ENCODE results near the gene ACAD9. TPM values are rescaled to one million over a fixed set of nuclear protein-coding genes. Genes with fewer than 3 reads are reported as not detected.
"Not testable (repeated sequence)": the region's sequence is repeated elsewhere in the genome, so short reads cannot be mapped to it uniquely, and the experiment has no call there.

The ACAD9 gene
- polyA plus RNA-seq, 1 of the 3 experiments (the other 2 are of a cell fraction): 41.9 TPM

- Histone ChIP-seq H3K4me3 (ENCODE audit: low read depth in 2 of 2, low read length in 1 of 2) (no peak overlapping the region), H3K4me1 (ENCODE audit: control insufficient read depth in 1 of 2, insufficient read depth in 2 of 2, low read depth in 1 of 2, low read length in 1 of 2) (peaks cover 0 to 16% of the 10 kb centered on the region in 2 experiments; a peak in 1 of 4 replicates), H3K36me3 (replicated peaks in 1 of 2; ENCODE audit: control insufficient read depth in 1 of 2, insufficient read depth in 2 of 2, low read length in 1 of 2) (no peaks in the 10 kb centered on the region), H4K20me1 (ENCODE audit: insufficient read depth) (no peaks in the 10 kb centered on the region), H3K9ac (no peak overlapping the region), H3K9me3 (no peaks in the 10 kb centered on the region), H3K27ac (ENCODE audit: low read depth in 2 of 2, low read length in 1 of 2) (peak overlapping the region in 1 of 2 experiments; percentile 58; a peak in 2 of 4 replicates), H3K9me2 (no peaks in the 10 kb centered on the region), H3K79me2 (ENCODE audit: insufficient read depth) (no peaks in the 10 kb centered on the region), H3K4me2 (no peak overlapping the region), H2AFZ (ENCODE audit: low read depth) (no peak overlapping the region), H3K27me3 (ENCODE audit: insufficient read depth) (no peaks in the 10 kb centered on the region), H3F3A (replicated peaks; ENCODE audit: insufficient read depth) (no peaks in the 10 kb centered on the region)
- TF ChIP-seq TAF1 (IDR thresholded peaks at IDR 0.05; ENCODE audit: borderline replicate concordance, low read depth, low read length) (no peak), POLR2AphosphoS5 (IDR thresholded peaks at IDR 0.05; ENCODE audit: low read depth, low read length) (no peak), YY1 (IDR thresholded peaks at IDR 0.05; ENCODE audit: low read depth) (no peak), RCOR1 (IDR thresholded peaks at IDR 0.05; ENCODE audit: low read length) (no peak), SMC3 (IDR thresholded peaks at IDR 0.05; ENCODE audit: low read depth, low read length) (no peak)
- CTCF ChIA-PET: interaction anchor here (1.1 to 2.7 kb wide), 4 partner anchors 12 to 247 kb away, joined by 4 to 13 read pairs (median 5); no protein-coding TSS in a partner anchor
- DNase-seq: no peak
- 75% methylated on average over 8 of the region's 11 CpGs for WGBS (ENCODE audit: low lambda C conversion rate)
- POLR2A ChIA-PET: no interaction called here
These were observed 15.0 kb upstream of the ACAD9 start for GRCh38 chr3:128864351-128864811.

DNA sequence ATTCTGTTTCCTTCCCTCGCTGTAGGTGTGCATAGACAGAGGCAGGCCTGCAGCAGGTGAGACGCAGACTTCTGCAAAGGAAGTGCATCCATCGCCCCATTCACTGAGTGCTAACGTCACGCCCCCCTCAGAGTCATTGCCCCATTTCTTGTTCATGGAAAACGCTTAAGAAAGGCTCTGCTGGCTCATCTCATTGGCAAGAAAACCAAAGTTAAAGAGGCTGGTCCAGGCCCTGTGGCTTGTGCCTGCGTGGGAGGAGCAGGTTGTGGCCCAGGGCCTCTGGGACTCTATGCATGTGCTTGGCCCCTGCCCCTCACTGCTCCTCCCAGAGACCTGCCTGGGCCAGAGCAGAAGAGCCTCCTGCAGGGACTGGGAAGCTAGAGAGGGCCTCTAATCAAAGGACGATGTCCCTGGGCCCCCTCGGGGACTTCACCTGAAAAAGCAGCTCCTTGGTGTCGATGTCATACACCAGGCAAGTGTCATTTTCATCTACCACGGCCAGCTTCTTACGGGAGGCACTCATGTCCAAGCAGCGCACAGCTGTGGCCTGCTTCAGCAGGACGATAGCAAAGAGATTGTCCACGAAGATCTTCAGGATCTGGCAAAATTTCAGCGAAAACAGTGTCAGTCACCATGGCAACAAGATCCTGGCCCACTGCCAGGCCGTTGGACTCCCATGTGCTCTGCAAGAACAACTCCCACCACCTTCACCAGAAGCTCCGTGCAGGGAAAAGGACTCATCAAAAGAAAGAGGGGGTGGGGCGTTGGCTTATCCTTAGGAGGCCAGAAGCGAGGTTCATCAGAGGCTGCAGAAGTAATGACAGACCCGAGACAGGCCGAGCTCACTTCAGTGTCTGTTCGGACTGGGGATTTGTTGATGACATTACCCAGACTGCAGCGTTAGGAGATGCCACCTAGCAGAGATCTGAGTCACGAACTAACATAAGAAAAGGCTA is 14.3 kb upstream of the ACAD9 start:
- not testable (repeated sequence) for H3K4me3 ChIP-seq (ENCODE audit: low read depth in 2 of 2, low read length in 1 of 2); H3K9ac ChIP-seq; H3K36me3 ChIP-seq (replicated peaks in 1 of 2; ENCODE audit: control insufficient read depth in 1 of 2, insufficient read depth in 2 of 2, low read length in 1 of 2); H3K4me2 ChIP-seq; H3F3A ChIP-seq (replicated peaks; ENCODE audit: insufficient read depth); H3K9me2 ChIP-seq; H4K20me1 ChIP-seq (ENCODE audit: insufficient read depth); H3K9me3 ChIP-seq; H2AFZ ChIP-seq (ENCODE audit: low read depth); H3K79me2 ChIP-seq (ENCODE audit: insufficient read depth); H3K27me3 ChIP-seq (ENCODE audit: insufficient read depth)
- Histone ChIP-seq H3K27ac (ENCODE audit: low read depth in 2 of 2, low read length in 1 of 2) (peak overlapping the region in 1 of 2 experiments; percentile 58; a peak in 2 of 4 replicates), H3K4me1 (ENCODE audit: control insufficient read depth in 1 of 2, insufficient read depth in 2 of 2, low read depth in 1 of 2, low read length in 1 of 2) (peaks cover 0 to 16% of the 10 kb centered on the region in 2 experiments; a peak in 1 of 4 replicates)
- peak; percentile 51 for DNase-seq
- TF ChIP-seq MXI1 (IDR thresholded peaks at IDR 0.05; ENCODE audit: low read depth, low read length): peak; percentile 33; the same call in 1 of the 2 replicates
- POLR2A ChIA-PET: interaction anchor here (0.8 kb wide), 1 partner anchor 185 kb away, joined by 3 read pairs; no protein-coding TSS in a partner anchor
- 61% methylated on average over 18 of the region's 25 CpGs for WGBS (ENCODE audit: low lambda C conversion rate)
- CTCF ChIA-PET: interaction anchor here (1.1 to 2.7 kb wide), 5 partner anchors 11 to 247 kb away, joined by 3 to 13 read pairs (median 4); no protein-coding TSS in a partner anchor

GRCh38 chr3:128867200-128868125 is 12.0 kb upstream of the ACAD9 start:
- ChIA-PET CTCF (interaction anchor here (0.6 to 1.8 kb wide), 5 partner anchors 11 to 250 kb away, joined by 3 to 5 read pairs (median 3); no protein-coding TSS in a partner anchor), POLR2A (interaction anchor here (1.9 kb wide), 1 partner anchor 11 kb away, joined by 7 read pairs; the partner anchor contains the start of gene ACAD9)
- TF ChIP-seq RXRA (IDR thresholded peaks at IDR 0.05; ENCODE audit: borderline replicate concordance, low read depth): no peak
- no peak for TF ChIP-seq POLR2AphosphoS5 (IDR thresholded peaks at IDR 0.05; ENCODE audit: low read depth, low read length)
- TF ChIP-seq USF1 (IDR thresholded peaks at IDR 0.05; ENCODE audit: borderline replicate concordance, low read depth): no peak

More at GRCh38 chr3:128867200-128868125, 12.0 kb upstream of the ACAD9 start:
- H3K27ac ChIP-seq (ENCODE audit: low read depth in 2 of 2, low read length in 1 of 2): no peak overlapping the region
- no peaks in the 10 kb centered on the region for H3K27me3 ChIP-seq (ENCODE audit: insufficient read depth)
- no peaks in the 10 kb centered on the region for H3K9me3 ChIP-seq
- no peaks in the 10 kb centered on the region for H4K20me1 ChIP-seq (ENCODE audit: insufficient read depth)
- H3K9ac ChIP-seq: no peak overlapping the region
- no peak overlapping the region for H3K4me2 ChIP-seq
- H3F3A ChIP-seq (replicated peaks; ENCODE audit: insufficient read depth): no peaks in the 10 kb centered on the region
- H3K4me3 ChIP-seq (ENCODE audit: low read depth in 2 of 2, low read length in 1 of 2): no peak overlapping the region
- no peaks in the 10 kb centered on the region for H3K79me2 ChIP-seq (ENCODE audit: insufficient read depth)
- H3K4me1 ChIP-seq (ENCODE audit: control insufficient read depth in 1 of 2, insufficient read depth in 2 of 2, low read depth in 1 of 2, low read length in 1 of 2): peaks cover 0 to 16% of the 10 kb centered on the region in 2 experiments; a peak in 1 of 4 replicates
- H2AFZ ChIP-seq (ENCODE audit: low read depth): no peak overlapping the region
- no peaks in the 10 kb centered on the region for H3K9me2 ChIP-seq
- DNase-seq: no peak
- WGBS (ENCODE audit: low lambda C conversion rate): 69% methylated on average over 4 of the region's 4 CpGs
- H3K36me3 ChIP-seq (replicated peaks in 1 of 2; ENCODE audit: control insufficient read depth in 1 of 2, insufficient read depth in 2 of 2, low read length in 1 of 2): no peaks in the 10 kb centered on the region

Data from SK-N-SH (cell line).